HG03439 (cell line): Measurements from ENCODE around the gene PTPRN2.
"Not testable (repeated sequence)": the region's sequence is repeated elsewhere in the genome, so short reads cannot be mapped to it uniquely, and the experiment has no call there.

Experiments
- ATAC-seq: cut with Tn5 transposase; IDR thresholded peaks from one replicate; pipeline ENCODE4 v1.9.1; 2021; ENCODE audit warnings: mild to moderate bottlenecking, moderate library complexity; ENCODE audit not compliant: unreplicated experiment

Gene PTPRN2

DNA sequence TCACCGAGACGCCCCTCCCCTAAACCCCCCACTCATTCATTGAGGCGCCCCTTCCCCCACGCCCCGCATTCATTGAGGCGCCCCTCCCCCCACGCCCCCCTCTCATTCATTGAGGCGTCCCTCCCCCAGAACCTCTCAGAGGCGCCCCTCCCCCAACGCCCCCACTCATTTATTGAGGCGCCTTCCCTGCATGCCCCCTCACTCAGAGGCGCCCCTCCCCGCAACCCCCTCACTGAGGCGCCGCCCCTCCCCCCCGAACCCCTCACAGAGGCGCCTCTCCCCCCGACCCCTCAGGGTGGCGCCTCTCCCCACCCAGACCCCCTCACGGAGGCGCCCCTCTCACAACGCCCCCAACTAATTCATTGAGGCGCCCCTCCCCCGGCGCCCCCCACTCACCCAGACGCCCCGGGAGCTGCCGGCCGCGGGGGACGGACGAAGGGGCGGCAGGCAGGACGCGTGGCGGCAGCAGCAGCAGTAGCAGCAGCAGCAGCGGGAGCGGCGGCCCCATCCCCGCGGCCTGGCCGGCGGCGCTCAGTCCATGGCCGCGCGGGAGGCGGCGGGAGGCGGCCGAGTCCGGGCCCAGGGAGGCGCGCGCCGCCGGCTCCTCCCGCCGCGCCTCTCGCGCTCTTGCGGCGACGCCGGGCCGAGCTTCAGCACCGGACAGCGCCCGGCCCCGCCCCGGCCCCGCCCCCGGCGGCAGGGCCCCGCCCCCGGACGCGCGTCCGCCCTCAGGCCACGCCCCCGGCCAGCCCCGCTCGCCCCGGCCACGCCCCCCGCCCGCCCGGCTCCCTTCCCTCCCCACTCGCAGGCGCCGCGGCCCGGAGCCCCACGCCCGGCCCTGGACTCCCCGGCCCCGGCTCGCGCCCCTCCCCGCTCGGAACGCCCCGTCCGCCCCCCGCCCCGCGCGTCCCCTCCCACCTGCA is at the start of gene PTPRN2:
Gene PTPRN2, minus strand, starts transcription at position 662 of the 923 bp plus-strand sequence.
- ATAC-seq: no peak

DNA sequence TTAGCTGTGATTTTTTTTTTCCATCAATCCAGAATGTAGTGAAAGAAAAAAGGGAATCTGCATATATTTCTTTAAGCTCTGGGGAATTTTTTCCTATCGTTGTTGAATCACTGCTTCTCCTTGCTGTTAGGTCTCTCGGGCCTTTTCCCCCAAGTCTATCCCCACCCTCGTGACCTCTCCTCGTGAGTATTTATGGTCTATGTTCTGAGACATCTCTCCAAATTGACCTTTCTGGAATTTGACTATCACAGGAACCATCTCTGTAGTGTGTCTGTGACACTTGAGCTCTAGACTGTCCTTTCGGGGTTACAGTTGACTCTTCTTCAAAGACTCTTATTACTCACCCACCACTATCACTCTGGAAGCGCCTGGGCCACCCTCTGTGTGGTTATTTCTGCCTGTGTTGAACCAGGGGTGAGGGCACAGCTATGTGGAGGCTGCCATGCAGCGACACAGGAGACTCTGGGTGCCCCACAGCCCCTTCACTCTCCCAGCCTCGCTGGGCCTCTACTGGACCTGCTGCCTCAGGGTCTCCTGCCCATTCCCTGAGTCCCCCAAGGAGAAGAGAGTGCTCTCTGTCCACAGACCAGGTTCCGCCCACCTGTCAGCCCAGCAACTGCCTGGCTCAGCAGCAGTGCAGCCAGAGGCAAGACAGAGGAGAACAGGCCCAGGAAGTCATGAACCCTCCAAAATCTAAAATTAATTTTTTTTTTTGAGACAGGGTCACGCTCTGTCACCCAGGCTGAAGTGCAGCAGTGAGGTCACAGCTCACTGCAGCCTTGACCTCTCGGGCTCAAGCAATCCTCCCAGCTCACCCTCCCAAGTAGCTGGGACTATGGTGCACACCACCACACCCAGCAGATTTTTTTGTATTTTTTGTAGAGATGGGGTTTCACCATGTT is 45.7 kb upstream of the PTPRN2 start:
- ATAC-seq: peak; percentile 60

DNA sequence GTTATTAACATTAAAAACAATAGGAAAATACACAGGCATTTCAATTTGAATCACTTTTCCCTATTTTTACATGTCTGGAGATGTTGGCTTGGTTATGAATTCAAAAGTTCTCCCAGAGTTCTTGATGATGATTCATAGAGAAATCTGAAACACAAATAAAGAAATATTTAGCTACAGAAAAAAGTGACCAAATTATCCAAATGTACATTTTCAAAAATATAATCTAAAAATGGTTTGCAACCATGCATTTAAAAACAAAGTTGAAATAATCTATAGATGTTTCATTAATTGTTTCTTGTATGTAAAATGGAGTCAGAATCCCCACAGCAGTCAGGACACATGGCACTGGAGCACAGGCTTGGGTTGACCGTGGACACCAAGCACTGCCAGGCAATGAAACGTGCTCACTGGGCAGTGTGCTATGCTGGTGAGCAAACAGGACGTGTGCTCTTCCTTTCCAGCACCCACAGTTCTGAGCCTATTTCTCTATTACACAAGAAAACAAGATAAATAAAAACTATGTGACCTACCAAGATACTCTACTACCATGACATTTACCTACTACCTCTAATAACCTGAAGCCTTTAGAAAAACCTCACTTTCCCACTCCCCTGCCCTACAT is 44.1 kb upstream of the PTPRN2 start:
- ATAC-seq: no peak

DNA sequence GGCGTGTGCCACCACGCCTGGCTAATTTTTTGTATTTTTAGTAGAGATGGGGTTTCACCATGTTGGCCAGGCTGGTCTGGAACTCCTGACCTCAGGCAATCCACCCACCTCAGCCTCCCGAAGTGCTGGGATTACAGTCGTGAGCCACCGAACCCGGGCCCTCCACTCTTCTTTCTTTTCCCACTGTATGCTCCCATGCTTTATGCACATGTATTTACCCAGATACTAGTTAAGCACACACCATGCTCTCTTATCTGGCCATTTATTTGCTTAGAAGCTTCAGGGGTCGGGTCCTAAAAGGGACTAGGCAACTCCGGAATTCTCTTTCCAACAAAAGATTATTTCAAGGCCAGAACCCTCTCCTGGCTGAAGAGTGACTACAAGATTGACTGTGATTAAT is 38.7 kb upstream of the PTPRN2 start:
- ATAC-seq: not testable (repeated sequence)

DNA sequence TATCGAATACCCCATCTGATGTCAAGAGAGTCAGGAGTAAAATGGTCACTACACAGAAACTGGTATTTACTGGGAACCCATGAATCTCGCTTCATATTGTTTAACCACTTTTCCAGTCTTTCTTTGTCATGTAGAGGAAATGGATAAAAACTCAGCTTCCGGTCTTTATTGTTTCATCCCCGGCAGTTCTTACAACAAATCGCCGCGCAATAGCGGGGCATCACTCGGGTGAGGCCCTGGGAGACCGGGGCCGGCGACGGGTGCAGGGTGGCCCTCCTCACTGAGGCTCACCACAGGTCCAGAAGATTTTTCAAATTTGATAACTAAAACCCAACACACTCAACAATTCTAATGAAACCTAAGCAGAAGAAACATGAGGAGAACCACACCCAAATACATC is 35.6 kb upstream of the PTPRN2 start:
- no peak for ATAC-seq

DNA sequence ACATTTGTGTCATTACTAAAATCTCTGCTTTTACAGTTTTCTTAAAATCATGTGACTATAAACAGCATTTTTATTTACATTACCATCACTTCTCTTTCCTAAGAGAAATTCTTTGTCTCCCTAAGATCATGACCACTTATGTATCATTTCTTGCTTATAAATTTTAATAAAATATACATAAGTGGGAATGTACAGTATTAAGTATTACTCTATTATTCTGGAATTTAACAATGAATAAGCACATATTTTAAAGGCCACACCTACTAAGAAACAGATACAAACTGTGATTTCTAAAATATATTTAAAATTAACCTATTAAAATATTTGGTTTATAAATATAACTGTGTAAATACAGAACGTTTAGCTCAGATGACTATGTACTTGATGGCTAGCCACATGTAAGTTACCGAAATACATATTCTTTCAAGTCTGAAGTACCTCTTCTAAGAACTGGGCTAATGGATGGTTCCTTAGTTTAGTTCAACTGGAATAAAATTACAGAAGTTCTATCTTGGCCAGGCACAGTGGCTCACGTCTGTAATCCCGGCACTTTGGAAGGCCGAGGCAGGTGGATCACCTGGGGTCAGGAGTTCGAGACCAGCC is 33.3 kb upstream of the PTPRN2 start:
- ATAC-seq: no peak

DNA sequence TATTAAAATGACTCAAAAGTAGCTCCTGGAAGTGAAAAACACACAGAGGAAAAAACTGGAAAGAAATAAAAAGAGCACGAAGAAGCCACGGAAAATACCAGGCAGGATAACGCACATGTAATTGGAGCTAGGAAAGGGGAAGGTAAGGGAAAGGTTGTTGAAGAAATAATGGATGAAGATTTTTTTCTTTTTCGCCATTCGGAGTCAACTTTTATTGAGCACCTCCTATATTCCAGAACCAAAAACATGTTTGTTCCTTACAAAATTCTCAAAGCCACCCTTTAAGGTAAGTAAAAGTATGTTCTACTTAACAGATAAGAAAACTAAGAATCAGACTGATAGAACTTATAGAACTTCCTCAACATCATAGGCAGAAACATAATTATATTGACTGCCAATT is 32.8 kb upstream of the PTPRN2 start:
- no peak for ATAC-seq

DNA sequence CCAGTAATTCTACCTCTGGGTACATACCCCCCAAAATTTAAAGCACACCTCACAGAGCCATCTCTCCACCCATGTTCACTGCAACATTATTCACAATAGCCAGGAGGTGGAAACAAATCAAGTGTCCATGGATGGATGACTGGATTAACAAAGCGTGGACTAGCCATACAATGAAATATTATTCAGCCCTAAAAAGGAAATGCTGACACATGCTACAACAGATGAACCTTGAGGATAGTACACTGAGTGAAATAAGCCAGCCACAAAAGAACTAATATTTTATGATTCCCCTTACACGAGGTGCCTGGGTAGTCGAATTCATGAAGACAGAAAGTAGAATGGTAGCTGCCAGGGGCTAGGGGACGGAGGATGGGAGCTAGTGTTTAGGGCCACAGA is 31.1 kb upstream of the PTPRN2 start:
- ATAC-seq: no peak

DNA sequence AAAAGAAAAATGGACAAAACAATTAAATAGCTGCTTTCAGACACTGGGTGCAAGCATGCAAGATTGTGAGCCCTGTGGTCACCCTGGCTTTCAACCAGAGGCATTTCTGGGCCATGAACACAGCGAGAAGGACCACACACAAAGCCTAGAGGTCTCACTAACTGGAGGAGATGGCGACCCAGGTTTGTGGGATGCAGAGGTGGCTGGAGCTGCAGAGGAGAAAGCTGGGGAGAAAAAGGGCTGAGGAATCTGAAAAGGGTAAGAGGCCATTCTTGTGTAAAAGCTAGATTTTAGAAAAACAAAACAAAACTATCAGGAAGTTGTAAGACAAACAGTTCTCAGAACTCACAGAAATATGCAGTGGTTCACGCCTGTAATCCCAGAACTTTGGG is 30.1 kb upstream of the PTPRN2 start:
- ATAC-seq: no peak

DNA sequence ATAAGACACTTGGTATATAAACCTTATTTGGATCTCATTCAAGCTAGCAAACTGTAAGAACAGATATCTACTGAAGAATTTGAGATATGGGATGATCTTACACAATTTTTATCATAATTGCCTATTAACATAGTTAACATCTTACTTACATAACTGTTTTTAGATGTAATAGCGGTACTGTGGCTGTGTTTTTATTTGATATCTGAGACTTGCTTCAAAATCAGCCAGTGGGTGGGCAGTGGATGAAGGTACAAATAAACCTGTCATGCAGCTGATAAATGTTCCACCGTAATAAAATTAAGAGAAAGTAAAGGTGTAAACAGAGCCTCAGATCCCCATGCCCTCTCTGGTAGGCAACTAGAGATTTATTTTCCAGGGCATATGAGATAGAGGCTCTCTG is 28.4 kb upstream of the PTPRN2 start:
- ATAC-seq: no peak

DNA sequence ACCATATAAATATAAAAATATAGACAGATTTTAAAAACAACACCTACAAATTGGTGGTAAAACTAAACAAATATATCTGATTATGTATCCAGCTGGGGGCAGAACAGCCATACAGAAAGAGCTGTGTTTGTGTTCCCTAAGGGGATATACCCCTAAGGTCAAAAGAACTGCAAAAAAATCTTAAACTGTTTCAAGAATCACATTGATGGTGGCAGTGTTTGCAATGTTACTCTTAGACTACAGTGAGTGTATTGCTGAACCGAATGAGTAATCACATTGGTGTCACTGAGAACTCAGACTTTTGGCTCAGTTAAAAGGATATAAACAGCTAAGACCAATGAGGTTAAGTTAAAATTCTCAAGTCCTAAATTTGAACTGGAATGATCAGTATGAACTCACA is 27.1 kb upstream of the PTPRN2 start:
- no peak for ATAC-seq

DNA sequence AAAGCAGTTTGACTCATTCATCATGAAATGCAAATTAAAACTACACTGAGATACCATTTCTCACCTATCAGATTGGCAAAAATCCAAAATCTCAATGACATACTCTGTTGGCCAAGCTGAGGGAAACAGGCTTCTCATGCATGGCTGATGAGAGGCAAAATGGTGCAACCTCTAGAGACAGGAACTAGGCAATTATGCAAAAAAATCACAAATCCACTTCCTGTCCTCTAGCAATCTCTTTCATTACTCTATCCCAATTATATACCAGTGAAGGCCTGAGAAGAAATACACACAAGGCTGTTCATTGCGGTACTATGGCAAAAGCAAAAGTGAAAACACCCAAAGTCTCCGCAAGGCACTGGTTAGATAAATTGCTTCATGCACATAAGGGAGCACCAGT is 25.9 kb upstream of the PTPRN2 start:
- ATAC-seq: peak; percentile 87

DNA sequence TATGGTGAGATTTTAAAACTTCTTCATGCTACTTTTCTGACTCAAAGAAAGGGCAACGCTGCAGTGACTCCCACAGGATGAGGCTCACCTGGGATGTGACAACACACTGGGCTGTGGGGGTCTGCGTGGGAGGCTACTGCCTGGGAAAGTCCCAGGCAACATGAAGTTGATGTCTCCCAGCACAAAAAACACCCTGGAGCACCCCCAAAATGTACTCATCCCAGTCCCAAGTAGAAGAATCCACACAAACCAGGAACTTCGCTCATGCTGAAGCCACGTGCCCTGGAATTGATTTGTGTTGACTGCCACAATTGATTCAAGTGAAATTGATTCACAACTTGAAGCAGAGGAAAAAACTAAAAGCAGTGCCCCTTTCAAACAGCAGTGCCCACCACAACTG is 24.9 kb upstream of the PTPRN2 start:
- no peak for ATAC-seq

DNA sequence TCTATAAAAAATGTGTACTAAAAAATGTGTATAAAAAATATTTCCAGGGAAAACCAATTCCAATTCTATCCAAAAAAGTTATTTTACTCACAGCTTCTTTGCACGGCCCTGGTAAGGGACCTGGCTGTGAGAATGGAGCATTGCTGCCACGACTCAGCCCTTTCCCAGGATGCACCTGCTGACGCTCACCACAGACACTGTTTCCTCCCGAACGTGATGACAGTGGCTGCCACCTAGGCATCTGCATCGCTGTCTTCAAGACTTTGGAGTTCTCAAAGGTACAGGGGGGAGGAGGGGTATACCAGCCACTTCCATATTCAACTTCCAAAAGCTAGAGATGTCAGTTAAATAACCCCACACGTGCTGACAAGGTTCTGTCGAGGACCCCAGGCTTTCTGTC is 23.9 kb upstream of the PTPRN2 start:
- no peak for ATAC-seq

DNA sequence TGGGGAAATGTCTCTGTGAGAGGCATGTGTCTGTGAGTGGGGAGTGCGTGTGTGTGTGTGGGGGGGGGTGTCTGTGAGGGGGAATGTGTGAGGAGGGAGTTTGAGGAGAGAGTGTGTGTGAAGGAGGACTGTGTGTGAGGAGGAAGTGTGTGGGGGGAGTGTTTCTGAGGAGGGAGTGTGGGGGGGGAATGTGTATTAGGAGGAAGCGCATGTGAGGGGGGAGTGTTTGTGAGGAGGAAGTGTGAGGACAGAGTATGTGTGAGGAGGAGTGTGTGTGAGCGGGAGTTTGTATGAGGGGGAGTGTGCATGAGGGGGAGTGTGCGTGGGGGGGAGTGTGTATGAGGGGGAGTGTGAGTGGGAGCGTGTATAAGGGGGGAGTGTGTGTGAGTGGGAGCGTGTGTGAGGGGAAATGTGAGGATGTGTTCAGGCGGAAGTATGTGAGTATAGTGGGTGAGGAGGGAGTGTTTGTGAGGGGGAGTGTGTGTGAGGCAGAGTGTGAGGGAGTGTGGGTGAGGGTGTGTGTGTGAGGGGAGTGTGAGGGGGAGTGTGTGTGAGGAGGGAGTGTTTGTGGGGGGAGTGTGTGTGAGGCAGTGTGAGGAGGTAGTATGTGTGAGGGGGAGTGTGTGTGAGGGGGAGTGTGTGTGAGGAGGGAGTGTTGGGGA is 21.8 kb upstream of the PTPRN2 start:
- no peak for ATAC-seq

DNA sequence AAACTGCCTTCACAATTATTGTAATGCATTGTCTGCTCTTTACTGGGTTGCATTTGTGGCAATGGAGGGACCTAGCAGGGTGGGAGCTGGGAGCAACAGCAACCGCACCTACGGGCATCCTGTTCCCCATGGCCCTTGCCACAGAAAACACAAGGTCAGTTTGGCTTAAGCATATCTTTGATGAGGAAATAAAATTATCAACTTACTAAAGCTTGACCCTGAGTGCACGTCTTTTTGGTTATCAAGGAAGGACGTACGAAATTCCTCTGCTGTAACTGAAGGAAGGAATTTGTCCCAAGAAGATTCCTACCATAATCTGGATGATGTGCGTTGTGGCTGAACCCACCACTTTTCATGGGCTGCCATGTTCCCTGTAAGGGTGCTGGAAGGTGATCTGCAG is 19.9 kb upstream of the PTPRN2 start:
- no peak for ATAC-seq

DNA sequence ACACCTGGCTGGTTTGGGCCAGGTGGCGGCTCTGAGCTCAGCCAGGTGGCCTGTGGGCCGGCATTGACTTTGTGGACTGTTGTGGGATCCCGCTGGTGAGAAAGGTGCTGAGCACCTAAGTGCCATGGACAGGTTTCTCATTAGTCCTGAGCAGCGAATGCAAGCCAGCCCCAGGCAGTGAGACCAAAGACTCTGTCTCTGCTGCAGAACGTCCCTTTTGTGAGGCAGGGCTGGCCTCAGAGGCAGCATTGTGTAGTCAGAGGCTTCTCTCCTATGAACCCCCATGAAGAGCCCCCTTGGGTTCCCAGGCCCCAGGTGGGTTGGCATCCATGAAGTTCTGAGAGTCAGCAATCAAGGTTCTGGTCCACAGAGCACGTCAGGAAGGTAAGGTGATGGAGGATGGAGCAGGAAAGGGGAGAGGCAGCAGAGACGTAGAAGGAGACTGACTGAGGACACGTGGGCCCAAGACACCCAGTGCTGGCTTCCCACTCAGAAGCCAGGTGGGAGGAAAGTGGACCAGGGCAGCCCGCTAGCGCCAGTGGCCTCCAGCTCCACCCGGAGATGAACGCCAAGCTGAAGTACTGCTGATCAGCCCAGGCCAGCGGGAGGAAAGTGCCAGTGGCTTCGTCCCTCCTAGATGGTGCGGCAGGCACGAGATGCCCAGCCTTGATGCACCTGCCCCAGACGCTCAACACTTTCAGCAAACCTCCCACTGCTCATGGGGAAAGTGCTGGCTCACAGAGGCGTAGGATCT is 19.2 kb upstream of the PTPRN2 start:
- no peak for ATAC-seq

DNA sequence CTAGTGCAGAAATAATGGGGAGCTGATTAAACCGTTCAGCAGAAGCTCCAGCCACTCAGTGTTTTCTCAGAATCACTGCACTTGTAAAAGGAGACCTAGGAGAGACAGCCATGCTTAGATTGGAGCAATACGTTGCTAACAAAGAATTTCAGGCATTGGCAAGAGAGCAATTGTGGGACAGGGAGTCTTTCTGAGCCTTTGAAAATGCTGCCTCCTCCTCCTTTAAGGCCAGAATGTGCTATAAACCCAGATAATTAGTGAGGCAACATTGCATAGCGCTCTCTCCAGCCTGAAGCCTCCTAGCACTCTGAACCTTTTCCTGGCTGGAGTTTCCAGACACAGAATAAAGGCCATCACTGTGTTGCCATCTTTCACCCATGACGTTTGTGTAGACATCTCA is 18.5 kb upstream of the PTPRN2 start:
- no peak for ATAC-seq

DNA sequence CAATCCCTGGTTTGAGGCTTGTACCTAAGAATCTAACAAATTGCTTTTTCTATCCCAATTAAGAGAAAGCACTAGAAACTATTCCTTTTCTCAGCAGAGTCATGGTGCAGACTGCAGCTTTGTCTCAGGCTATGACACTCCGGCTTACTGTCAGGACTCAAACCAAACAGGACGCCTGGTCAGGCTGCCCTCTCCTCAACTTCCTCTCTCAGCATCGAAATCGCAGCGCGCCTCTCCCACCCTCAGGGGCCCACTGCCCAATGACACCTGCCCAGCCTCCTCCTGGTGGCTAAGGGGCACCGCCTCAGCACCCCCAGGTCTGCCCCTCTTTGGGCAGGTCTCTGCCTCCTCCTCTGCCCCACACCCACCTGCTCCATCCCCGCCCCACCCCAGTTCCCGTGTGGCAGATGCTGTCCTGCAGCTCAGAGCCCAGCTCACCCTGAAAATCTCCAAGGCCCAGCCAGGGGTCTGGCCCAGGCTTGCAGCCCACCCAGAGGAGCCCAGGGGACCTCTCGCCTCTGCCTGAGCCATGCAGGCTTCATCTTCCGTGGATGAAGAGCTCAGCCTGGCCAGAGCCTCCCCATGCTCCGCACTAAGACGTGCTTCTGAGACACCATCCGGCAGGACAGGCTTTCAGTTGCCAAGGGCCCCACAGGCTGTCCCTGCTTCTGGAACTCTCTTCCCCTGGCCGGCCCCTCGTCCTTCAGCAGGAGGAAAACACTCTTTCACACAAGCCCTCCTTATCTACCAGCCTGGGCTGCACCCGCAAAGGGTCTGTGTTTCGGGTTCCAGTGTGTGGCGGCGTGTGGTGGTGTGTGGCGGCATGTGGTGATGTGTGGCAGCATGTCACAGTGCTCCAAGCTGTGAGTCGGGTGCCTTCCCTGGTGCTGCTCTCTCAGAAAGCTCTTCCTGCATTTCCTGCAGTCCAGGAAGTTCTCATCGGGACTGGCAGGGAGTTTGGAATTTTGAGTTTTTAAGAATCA is 16.4 kb upstream of the PTPRN2 start:
- ATAC-seq: peak; percentile 33
